Liver (tissue), 9 donors: ENCODE results near the gene GPR157. TPM values are rescaled to one million over a fixed set of nuclear protein-coding genes. Genes with fewer than 3 reads are reported as not detected.

Experiments
- DNase-seq: peaks from one replicate; pipeline ENCODE4 v3.0.0-alpha.2; 2017; ENCODE audit warnings: low spot score
- H3K27ac ChIP-seq, 2 donors: one replicate each; pipeline ENCODE4 v1.7.0; 2013; ENCODE audit warnings: inconsistent platforms in 2 of 2, low read length in 2 of 2, control low read depth in 1 of 2, low read depth in 1 of 2, mild to moderate bottlenecking in 1 of 2
- H3K27me3 ChIP-seq, 4 donors: one replicate each; pipeline versions ENCODE4 v1.6.1 to v1.7.0; 2013; ENCODE audit warnings: low read length in 3 of 4, inconsistent platforms in 1 of 4, mild to moderate bottlenecking in 1 of 4, moderate library complexity in 1 of 4; ENCODE audit not compliant: control insufficient read depth in 4 of 4, insufficient read depth in 4 of 4
- H3K36me3 ChIP-seq, 4 donors: one replicate each; pipeline versions ENCODE4 v1.6.1 to v1.7.0; 2013; ENCODE audit warnings: low read length in 3 of 4, mild to moderate bottlenecking in 3 of 4, low read depth in 1 of 4, moderate library complexity in 1 of 4; ENCODE audit not compliant: control insufficient read depth in 4 of 4, insufficient read depth in 3 of 4
- H3K4me1 ChIP-seq, 4 donors: one replicate each; pipeline versions ENCODE4 v1.6.1 to v1.7.0; 2013; ENCODE audit warnings: low read length in 3 of 4, mild to moderate bottlenecking in 3 of 4, moderate library complexity in 1 of 4; ENCODE audit not compliant: control insufficient read depth in 4 of 4, insufficient read depth in 4 of 4
- H3K4me3 ChIP-seq, 3 donors: one replicate each; pipeline versions ENCODE4 v1.6.1 to v1.7.0; 2013; ENCODE audit warnings: low read length in 3 of 3, control low read depth in 1 of 3, low read depth in 1 of 3, mild to moderate bottlenecking in 1 of 3
- H3K9ac ChIP-seq, 2 donors: one replicate each; pipeline ENCODE4 v1.7.0; 2013; ENCODE audit warnings: low read length in 2 of 2, mild to moderate bottlenecking in 2 of 2, moderate library complexity in 2 of 2, control low read depth in 1 of 2, low read depth in 1 of 2
- H3K9me3 ChIP-seq, 4 donors: one replicate each; pipeline versions ENCODE4 v1.6.1 to v1.7.0; 2013; ENCODE audit warnings: low read length in 3 of 4; ENCODE audit not compliant: control insufficient read depth in 4 of 4
- EGR1 ChIP-seq, 2 donors: IDR thresholded peaks; 2 replicates each; pipeline ENCODE4 v1.6.1; 2016 to 2018; ENCODE audit warnings: antibody characterized with exemption in 2 of 2, low read depth in 2 of 2
- FOXA1 ChIP-seq: IDR thresholded peaks from 2 replicates; pipeline ENCODE4 v1.6.1; 2016; ENCODE audit warnings: antibody characterized with exemption
- FOXA2 ChIP-seq: IDR thresholded peaks from 2 replicates; pipeline ENCODE4 v1.6.1; 2016; ENCODE audit warnings: antibody characterized with exemption
- GABPA ChIP-seq, 2 donors: IDR thresholded peaks in 1 of 2; conservative IDR thresholded peaks in 1 of 2; 2 replicates each; pipeline ENCODE4 v1.6.1; 2016; ENCODE audit warnings: antibody characterized with exemption in 2 of 2, mild to moderate bottlenecking in 1 of 2, moderate library complexity in 1 of 2
- HNF4A ChIP-seq, 2 donors: conservative IDR thresholded peaks; 2 replicates each; pipeline ENCODE4 v1.6.1; 2016; ENCODE audit warnings: antibody characterized with exemption in 2 of 2, mild to moderate bottlenecking in 2 of 2
- JUND ChIP-seq, 2 donors: IDR thresholded peaks; 2 replicates each; pipeline ENCODE4 v1.6.1; 2016; ENCODE audit warnings: antibody characterized with exemption in 2 of 2
- MAX ChIP-seq: IDR thresholded peaks from 2 replicates; pipeline ENCODE4 v1.6.1; 2016; ENCODE audit warnings: antibody characterized with exemption
- RAD21 ChIP-seq, 2 donors: IDR thresholded peaks; 2 replicates each; pipeline ENCODE4 v1.6.1; 2016; ENCODE audit warnings: antibody characterized with exemption in 2 of 2, mild to moderate bottlenecking in 2 of 2
- RXRA ChIP-seq, 2 donors: IDR thresholded peaks; 2 replicates each; pipeline ENCODE4 v1.6.1; 2017 to 2018; ENCODE audit warnings: antibody characterized with exemption in 2 of 2, mild to moderate bottlenecking in 1 of 2
- SP1 ChIP-seq: IDR thresholded peaks from 2 replicates; pipeline ENCODE4 v1.6.1; 2018; ENCODE audit warnings: antibody characterized with exemption, mild to moderate bottlenecking
- WGBS: extraction: QIAGEN DNeasy Blood & Tissue Kit; methylation state at CpG from one replicate; pipeline ENCODE4 v1.1.7; 2013; 5-methylcytosine and 5-hydroxymethylcytosine counted together
- polyA plus RNA-seq, 2 donors: library from polyadenylated mRNA; stranded (reverse) in 1 of 2; unstranded in 1 of 2; fragments of 200-250 nt in 1 of 2; fragments of >200 nt in 1 of 2; fragmentation: Nextera tagmentation in 1 of 2; extraction: Ambion mirVana in 1 of 2; gene quantifications; one replicate each; pipeline versions ENCODE4 v1.2.1 to v1.2.3, GENCODE V29; 2013 to 2015
- total RNA-seq, 2 donors: library from RNA; depleted of rRNA; stranded (reverse); fragments of >200 nt; gene quantifications; one replicate each; pipeline ENCODE4 v1.2.3, GENCODE V29; 2014
- TF ChIP-seq, protein P1 (sequence below): fragments of 150-350 bp; IDR thresholded peaks from 2 replicates; pipeline ENCODE4 v1.5.1; 2017; ENCODE audit warnings: improper control_type of control experiment, low read depth, low read length; ENCODE audit not compliant: missing input control
- TF ChIP-seq, protein P2 (sequence below): IDR thresholded peaks from 2 replicates; pipeline ENCODE4 v1.6.1; 2016; ENCODE audit warnings: antibody characterized with exemption, mild to moderate bottlenecking
- TF ChIP-seq, protein P3 (sequence below): IDR thresholded peaks from 2 replicates; pipeline ENCODE4 v1.6.1; 2016; ENCODE audit warnings: antibody characterized with exemption
- donor health status: healthy.
- donor health status: healthy.
- donor health status: healthy.
- donor health status: healthy.
- donor health status: healthy.

Gene GPR157
- total and polyA plus RNA-seq, 4 donors, result 1.3 to 7.0 (median 2.2) TPM

DNA sequence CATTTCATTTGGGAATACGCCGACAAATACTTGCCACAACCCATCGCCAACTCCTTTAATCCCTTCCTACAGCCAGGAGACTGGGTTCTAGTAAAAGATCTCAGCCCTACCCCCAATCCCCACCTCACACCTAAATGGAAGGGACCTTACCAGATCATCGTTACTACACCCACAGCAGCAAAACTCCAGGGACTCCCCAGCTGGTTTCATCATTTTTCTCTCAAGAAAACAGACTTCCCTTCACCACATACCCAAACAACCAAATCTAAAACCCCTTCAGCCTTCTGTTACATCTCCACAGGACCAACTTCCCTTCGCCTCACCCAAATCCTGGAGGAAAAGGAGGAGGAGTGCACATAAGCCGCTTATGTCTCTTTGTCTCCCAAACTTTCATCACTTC, 35.8 kb downstream of the GPR157 start:
- Histone ChIP-seq H3K4me1 (no peaks in the 10 kb centered on the region), H3K36me3 (no peaks in the 10 kb centered on the region), H3K9ac (no peak overlapping the region), H3K27ac (no peak overlapping the region), H3K4me3 (no peak overlapping the region), H3K9me3 (no peaks in the 10 kb centered on the region), H3K27me3 (no peaks in the 10 kb centered on the region)
- TF ChIP-seq, protein P1, sequence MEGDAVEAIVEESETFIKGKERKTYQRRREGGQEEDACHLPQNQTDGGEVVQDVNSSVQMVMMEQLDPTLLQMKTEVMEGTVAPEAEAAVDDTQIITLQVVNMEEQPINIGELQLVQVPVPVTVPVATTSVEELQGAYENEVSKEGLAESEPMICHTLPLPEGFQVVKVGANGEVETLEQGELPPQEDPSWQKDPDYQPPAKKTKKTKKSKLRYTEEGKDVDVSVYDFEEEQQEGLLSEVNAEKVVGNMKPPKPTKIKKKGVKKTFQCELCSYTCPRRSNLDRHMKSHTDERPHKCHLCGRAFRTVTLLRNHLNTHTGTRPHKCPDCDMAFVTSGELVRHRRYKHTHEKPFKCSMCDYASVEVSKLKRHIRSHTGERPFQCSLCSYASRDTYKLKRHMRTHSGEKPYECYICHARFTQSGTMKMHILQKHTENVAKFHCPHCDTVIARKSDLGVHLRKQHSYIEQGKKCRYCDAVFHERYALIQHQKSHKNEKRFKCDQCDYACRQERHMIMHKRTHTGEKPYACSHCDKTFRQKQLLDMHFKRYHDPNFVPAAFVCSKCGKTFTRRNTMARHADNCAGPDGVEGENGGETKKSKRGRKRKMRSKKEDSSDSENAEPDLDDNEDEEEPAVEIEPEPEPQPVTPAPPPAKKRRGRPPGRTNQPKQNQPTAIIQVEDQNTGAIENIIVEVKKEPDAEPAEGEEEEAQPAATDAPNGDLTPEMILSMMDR, result no peak
- TF ChIP-seq, protein P2, sequence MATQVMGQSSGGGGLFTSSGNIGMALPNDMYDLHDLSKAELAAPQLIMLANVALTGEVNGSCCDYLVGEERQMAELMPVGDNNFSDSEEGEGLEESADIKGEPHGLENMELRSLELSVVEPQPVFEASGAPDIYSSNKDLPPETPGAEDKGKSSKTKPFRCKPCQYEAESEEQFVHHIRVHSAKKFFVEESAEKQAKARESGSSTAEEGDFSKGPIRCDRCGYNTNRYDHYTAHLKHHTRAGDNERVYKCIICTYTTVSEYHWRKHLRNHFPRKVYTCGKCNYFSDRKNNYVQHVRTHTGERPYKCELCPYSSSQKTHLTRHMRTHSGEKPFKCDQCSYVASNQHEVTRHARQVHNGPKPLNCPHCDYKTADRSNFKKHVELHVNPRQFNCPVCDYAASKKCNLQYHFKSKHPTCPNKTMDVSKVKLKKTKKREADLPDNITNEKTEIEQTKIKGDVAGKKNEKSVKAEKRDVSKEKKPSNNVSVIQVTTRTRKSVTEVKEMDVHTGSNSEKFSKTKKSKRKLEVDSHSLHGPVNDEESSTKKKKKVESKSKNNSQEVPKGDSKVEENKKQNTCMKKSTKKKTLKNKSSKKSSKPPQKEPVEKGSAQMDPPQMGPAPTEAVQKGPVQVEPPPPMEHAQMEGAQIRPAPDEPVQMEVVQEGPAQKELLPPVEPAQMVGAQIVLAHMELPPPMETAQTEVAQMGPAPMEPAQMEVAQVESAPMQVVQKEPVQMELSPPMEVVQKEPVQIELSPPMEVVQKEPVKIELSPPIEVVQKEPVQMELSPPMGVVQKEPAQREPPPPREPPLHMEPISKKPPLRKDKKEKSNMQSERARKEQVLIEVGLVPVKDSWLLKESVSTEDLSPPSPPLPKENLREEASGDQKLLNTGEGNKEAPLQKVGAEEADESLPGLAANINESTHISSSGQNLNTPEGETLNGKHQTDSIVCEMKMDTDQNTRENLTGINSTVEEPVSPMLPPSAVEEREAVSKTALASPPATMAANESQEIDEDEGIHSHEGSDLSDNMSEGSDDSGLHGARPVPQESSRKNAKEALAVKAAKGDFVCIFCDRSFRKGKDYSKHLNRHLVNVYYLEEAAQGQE, result no peak
- TF ChIP-seq RXRA (IDR thresholded peaks at IDR 0.05), result no peak
- TF ChIP-seq JUND (IDR thresholded peaks at IDR 0.05), result no peak
- TF ChIP-seq FOXA2, result no peak
- no peak for TF ChIP-seq MAX
- TF ChIP-seq, protein P3, sequence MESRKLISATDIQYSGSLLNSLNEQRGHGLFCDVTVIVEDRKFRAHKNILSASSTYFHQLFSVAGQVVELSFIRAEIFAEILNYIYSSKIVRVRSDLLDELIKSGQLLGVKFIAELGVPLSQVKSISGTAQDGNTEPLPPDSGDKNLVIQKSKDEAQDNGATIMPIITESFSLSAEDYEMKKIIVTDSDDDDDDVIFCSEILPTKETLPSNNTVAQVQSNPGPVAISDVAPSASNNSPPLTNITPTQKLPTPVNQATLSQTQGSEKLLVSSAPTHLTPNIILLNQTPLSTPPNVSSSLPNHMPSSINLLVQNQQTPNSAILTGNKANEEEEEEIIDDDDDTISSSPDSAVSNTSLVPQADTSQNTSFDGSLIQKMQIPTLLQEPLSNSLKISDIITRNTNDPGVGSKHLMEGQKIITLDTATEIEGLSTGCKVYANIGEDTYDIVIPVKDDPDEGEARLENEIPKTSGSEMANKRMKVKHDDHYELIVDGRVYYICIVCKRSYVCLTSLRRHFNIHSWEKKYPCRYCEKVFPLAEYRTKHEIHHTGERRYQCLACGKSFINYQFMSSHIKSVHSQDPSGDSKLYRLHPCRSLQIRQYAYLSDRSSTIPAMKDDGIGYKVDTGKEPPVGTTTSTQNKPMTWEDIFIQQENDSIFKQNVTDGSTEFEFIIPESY, result no peak
- no peak for TF ChIP-seq GABPA (IDR thresholded peaks at IDR 0.05 in 1 of 2, conservative IDR thresholded peaks at IDR 0.05 in 1 of 2)
- no peak for TF ChIP-seq SP1
- no peak for TF ChIP-seq HNF4A (conservative IDR thresholded peaks at IDR 0.05)
- no peak for TF ChIP-seq FOXA1
- no peak for TF ChIP-seq RAD21 (IDR thresholded peaks at IDR 0.05)
- TF ChIP-seq EGR1 (IDR thresholded peaks at IDR 0.05; ENCODE audit: low read depth in 2 of 2), result no peak
- 88% methylated on average over 6 of the region's 6 CpGs for WGBS
- DNase-seq, result no peak

DNA sequence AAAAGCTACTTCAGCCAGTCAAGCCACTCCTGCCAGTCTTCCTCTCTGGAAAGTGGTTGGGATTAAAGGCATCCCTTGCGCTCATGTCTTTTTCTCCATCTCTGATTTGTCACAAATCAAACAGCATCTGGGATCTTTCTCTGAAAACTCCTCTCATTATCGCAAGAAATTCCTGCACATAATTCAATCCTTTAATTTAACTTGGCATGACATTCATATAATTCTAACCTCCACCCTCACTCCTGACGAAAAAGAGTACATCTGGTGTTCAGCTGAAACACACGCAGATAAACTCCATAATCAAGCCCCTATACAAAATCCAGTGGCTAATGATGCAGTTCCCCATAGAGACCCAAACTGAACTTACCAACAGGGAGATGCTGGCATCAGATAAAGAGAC, 40.1 kb downstream of the GPR157 start:
- Histone ChIP-seq H3K4me1 (no peaks in the 10 kb centered on the region), H3K27ac (no peak overlapping the region), H3K27me3 (no peaks in the 10 kb centered on the region), H3K4me3 (no peak overlapping the region), H3K36me3 (no peaks in the 10 kb centered on the region), H3K9ac (no peak overlapping the region), H3K9me3 (no peaks in the 10 kb centered on the region)
- DNase-seq, result no peak
- TF ChIP-seq RXRA (IDR thresholded peaks at IDR 0.05) (no peak), JUND (IDR thresholded peaks at IDR 0.05) (no peak), RAD21 (IDR thresholded peaks at IDR 0.05) (no peak), EGR1 (IDR thresholded peaks at IDR 0.05; ENCODE audit: low read depth in 2 of 2) (no peak), FOXA1 (no peak)
- TF ChIP-seq, protein P3, result no peak
- TF ChIP-seq, protein P2, result no peak
- 91% methylated on average over 4 of the region's 4 CpGs for WGBS
